NCI-H2171 (cell line): ENCODE measurements around the gene INO80D.
"Not testable (repeated sequence)": the region's sequence is repeated elsewhere in the genome, so short reads cannot be mapped to it uniquely, and the experiment has no call there.

Experiments used
- DNase-seq: peaks from one replicate; lab custom pipeline; 2025; lab: John Stamatoyannopoulos, UW

Gene INO80D, protein sequence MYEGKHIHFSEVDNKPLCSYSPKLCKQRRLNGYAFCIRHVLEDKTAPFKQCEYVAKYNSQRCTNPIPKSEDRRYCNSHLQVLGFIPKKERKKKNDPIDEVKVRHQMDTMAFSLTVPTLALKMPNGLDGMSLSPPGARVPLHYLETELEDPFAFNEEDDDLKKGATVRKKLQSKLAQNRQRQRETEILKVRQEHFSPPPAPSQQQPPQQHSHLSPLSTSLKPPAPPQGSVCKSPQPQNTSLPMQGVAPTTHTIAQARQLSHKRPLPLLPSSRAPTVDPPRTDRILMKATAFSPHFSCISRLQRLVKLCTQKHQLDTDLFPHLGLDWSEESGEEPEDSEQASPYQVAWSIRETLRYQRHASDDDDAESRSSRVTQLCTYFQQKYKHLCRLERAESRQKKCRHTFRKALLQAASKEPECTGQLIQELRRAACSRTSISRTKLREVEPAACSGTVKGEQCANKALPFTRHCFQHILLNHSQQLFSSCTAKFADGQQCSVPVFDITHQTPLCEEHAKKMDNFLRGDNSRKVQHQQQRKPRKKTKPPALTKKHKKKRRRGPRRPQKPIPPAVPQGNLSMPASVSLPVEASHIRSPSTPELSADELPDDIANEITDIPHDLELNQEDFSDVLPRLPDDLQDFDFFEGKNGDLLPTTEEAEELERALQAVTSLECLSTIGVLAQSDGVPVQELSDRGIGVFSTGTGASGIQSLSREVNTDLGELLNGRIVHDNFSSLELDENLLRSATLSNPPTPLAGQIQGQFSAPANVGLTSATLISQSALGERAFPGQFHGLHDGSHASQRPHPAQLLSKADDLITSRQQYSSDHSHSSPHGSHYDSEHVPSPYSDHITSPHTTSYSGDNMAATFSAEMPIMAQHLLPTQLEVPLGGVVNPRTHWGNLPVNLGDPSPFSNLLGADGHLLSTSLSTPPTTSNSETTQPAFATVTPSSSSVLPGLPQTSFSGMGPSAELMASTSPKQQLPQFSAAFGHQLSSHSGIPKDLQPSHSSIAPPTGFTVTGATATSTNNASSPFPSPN

DNA sequence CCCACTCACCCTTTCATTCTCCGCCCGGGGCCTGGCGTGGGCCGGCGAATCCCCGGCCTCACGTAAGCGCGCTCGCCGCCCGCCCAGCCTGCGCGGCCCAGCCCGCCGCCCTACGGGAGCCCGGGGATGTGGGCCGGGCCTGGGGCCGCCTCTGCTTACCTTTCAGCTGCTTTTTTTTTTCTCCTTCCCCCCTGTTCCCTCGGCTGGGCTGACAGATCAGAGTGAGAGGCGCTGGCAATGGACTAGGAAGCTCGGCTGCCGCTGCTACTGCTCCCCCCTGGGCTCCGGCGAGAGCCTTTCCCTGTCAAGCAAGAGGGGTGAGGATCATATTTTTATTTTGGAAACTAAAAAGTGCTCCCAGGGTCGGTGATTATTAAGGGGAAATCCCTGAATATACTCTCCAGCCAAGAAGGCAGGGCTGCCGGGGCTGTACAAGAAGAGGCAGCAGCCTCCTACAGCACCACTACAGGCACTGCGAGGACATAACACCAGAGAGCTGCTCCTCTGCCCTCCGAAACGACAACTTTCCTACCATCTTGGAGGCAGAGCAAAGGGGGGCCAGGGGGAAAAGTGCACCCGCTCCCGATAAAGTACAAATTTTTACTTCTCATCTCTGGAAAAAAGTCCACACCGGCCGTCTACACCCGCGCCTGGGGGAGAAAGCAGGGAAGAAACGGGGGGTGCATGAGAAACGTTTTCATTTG is at the start of gene INO80D:
Gene INO80D, minus strand, starts transcription at position 433 of the 704 bp plus-strand sequence. CDS start 23,158 bp downstream, outside the sequence.
- DNase-seq: peak; percentile 79

- DNase-seq: no peak
Measured at GRCh38 chr2:206127656-206128055, 41.7 kb upstream of the INO80D start.

- DNase-seq: no peak
Measured at GRCh38 chr2:206125901-206126300, 39.9 kb upstream of the INO80D start.

GRCh38 chr2:206122569-206122968 is 36.6 kb upstream of the INO80D start:
- DNase-seq: not testable (repeated sequence)

DNA sequence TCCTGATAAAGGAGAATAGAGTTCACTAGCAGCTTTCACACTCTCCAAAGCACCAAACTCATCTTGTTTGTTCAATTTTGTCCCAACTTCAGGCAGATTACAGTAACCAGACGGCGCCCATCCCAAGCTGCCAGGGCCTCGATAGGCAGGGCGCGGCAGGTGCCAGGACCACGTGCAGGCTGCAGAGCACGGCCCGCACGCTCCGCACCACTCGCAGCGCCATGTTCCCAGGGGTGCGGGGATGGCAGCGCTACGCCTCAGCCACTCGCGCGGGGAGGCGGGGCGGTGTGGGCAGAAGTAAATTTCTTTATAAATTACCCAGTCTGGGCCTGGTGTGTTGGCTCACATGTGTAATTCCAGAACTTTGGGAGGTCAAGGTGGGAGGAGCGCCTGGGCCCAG is 30.3 kb upstream of the INO80D start:
- DNase-seq: no peak

DNA sequence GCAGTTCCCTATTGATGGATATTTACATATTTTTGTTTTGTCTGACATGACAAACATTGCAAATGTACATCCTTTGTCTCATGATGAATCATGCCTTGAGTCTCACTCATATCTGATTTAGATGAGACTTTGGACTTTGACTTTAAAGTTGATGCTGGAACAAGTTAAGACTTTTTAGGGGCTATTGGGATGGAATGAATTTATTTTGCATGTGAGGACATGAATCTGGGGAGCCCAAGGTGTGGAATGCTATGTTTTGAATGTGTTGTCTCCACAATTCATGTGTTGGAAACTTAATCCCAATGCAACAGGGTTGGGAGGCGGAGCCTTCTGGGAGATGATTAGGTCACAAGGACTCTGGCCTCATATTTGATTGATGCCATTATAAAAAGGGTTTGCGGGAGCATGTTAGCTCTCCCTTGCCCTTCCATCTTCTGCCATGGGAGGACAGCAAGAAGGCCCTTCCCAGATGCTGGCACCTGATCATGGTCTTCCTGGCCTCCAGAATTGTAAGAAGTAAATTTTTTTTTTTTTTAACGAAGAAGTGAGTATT is 29.1 kb upstream of the INO80D start:
- no peak for DNase-seq

DNA sequence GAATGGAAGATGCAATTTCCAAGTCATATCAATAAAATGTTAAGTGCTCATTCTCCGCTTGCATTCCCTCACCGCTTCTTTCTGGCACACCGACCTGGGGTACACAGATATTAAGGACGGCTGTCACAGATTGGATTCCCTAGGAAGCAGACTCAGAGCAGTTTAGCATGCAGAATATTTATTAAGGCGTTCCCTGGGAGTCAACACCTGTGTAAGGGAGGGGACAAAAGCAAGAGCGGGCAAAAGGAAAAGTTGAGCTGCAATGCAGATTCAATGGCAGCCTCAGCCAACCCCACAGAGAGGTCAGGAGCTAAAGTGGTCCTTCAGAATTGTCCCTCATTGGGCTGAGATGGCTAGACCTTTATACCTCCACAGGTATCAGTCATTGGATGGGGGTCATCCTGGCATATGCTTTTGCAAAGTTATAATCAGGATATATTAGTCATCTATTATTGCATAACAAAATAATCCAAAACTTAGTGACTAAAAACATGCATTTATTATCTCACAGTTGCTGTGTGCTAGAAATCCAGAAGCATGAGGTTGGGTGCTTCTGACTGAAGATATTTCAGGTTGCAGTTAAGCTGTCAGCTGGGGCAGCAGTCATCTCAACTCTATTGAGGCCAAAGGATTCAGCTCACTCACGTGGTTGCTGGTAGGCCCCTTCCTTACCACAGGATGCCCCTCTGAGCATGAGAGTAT is 27.0 kb upstream of the INO80D start:
- DNase-seq: no peak

GRCh38 chr2:206112108-206112507 is 26.1 kb upstream of the INO80D start:
- no peak for DNase-seq

- DNase-seq: no peak
Measured at GRCh38 chr2:206108713-206109112, 22.7 kb upstream of the INO80D start.

DNA sequence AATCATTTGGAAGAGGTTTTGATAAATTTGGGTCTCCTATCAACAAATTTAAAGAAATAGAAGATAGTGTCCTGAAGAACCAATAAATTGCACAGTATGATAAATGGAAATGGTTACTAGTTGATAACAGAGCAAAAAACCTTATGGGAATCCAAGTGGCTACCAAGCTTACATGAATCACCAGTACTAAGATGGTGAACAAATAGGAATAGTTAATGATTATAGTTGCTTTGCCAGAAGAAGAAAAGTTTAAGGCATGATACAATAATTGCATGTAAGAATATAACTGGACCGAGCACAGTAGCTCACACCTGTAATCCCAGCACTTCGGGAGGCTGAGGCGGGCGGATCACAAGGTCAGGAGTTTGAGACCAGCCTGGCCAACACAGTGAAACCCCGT is 19.6 kb upstream of the INO80D start:
- no peak for DNase-seq

GRCh38 chr2:206105038-206105437 is 19.1 kb upstream of the INO80D start:
- no peak for DNase-seq

DNA sequence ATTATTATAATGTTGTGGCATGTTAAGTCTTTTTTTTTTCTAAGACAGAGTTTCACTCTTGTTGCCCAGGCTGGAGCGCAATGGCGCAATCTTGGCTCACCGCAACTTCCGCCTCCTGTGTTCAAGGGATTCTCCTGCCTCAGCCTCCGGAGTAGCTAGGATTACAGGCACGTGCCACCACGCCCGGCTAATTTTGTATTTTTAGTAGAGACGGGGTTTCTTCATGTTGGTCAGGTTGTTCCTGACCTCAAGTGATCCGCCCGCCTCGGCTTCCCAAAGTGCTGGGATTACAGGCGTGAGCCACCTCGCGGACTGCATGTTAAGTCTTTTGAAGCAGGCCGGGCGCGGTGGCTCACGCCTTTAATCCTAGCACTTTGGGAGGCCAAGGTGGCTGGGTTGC is 12.9 kb upstream of the INO80D start:
- DNase-seq: not testable (repeated sequence)

DNA sequence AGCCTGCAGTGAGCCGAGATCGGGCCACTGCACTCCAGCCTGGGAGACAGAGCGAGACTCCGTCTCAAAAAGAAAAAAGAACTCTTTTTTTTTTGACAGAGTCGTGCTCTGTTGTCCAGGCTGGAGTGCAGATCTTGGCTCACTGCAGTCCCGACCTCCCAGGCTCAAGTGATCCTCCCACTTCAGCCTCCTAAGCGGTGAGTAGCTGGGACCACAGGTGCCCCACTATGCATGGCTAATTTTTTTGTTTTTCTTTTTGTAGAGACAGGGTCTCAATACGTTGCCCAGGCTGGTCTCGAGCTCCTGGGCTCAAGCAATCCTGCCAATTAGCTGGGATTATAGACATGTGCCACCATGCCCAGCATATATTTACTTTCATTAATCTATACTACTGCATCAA is 12.5 kb upstream of the INO80D start:
- DNase-seq: no peak

GRCh38 chr2:206096876-206097275 is 10.9 kb upstream of the INO80D start:
- DNase-seq: no peak

DNA sequence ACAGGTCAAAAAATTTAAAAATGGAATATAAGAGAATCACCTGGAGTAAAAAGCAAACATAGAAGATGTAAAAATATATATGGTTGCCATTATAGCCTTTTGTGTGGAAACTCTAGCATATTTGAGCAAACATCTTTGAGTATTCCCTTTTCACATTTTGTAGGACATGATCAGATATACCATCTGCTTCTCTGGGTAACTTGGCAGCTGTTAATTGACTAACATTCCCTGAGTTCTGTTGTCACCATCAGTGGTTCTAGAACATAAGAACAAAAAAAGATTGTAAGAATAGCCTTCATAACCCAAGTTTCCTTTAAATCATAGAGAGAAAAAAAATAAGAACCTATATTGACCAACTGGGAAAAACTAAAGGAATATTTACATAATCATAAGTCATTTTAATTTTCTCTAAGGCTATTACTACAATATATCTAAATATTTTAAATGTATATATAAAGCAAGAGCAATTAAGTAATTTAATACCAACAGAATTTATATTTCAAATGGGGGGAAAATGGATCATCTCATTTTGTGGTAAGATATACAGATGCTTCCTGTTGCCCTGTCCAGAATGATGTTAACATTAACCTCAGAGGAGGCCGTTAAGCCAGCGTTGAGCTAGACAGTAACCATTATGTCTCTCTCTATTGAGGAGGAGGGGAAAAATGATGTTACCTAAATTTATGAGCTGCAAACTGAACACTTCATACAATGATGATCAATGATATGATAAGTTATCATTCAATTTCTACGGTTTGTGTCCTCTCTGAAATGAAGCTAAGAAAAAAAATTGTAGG is 9.8 kb upstream of the INO80D start:
- DNase-seq: peak; percentile 10

DNA sequence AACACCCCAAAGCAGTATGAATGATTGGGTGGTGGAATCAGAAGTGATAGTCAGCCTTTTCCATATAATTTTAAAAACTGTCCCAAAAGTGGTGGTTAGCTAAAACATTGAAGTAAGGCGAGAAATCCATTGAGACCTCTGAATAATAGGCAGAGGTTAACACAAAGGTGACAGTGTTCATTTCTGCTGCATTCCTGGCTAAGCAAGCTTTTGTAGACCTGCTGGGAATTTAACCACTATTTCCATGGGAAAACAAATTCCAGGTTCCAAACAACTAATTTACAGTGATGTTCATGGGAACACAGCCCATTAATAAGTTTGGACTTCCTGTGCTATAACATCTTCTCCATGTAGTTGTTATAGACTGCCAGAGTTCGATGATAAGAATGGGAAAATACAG is 6.3 kb upstream of the INO80D start:
- no peak for DNase-seq

GRCh38 chr2:206088248-206088647 is 2.3 kb upstream of the INO80D start:
- no peak for DNase-seq

GRCh38 chr2:206086716-206087350 is 859 bp upstream of the INO80D start:
- DNase-seq: no peak

DNA sequence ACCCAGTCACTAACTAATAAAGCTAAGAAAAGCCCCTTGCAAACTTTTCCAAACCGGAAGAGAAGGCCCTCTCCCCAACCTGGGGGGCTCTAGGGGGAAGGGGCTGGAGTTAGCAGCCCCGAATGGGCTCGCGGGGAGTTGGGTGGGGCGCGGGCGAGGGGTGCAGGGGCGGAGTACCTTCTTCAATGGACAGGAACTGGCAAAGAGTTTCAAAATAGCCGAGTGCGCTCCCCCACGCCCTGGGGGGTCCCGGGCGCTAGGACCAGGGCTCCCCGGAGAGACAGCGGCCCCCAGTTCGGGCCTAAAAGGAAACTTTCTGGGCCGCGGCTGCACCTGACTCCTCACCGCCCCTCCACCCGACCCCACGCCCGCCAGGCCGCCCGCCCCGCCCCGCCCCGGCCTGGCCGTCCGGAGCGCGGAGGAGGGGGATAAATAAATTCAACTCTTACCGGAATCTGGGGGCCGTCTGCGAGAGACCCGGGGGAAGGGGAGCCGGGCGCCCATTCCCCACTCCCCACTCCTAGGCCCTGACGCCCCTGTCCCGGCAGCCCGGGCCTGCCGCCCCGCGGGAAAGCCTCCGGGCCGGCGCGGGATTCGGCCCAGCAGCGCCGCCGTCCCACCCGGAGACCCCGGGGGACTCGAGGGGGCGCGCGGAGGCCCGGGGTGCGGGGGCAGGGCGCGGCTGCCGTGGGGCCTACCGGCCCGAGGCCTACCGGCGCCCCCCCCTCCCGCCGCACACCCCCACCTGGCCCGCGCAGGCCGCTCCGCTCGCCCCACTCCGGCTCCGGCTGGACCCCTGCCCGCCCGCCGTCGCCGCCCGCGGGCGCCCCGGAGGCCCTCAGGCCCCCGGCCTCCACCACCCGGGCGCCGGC is 868 bp downstream of the INO80D start:
- no peak for DNase-seq
